HCT116 (cell line): ENCODE results near the gene PCDHGB5. TPM values are rescaled to one million over a fixed set of nuclear protein-coding genes. Genes with fewer than 3 reads are reported as not detected.
"Not testable (repeated sequence)": the region's sequence is repeated elsewhere in the genome, so short reads cannot be mapped to it uniquely, and the experiment has no call there.

Experiments
- ATAC-seq: fragments of 200-7000 bp; cut with Tn5 transposase; 2 replicates; pipeline ENCODE4 v1.9.1; 2020; ENCODE audit warnings: mild to moderate bottlenecking, moderate library complexity
- Bru-seq: library from RNA; stranded (reverse); fragments of 400-500 nt; gene quantifications from one replicate; lab custom pipeline; 2021; lab: Mats Ljungman, UMichigan
- BruChase-seq, 2 experiments: library from RNA; stranded (reverse); fragments of 400-500 nt; gene quantifications; one replicate each; lab custom pipeline; 2021; lab: Mats Ljungman, UMichigan
- BruUV-seq: library from RNA; stranded (reverse); fragments of 400-500 nt; replicated peaks from 2 replicates; lab custom pipeline; 2021; lab: Mats Ljungman, UMichigan
- CTCF ChIA-PET: fragments of 300-600 bp; sonication (Branson Sonifier 250); formaldehyde crosslinking; loops from one replicate; lab custom pipeline; 2021; ENCODE audit warnings: antibody characterized with exemption; lab: Charles Lee
- POLR2A ChIA-PET: fragments of 300-600, 350-600 bp; sonication (Branson Sonifier 250); formaldehyde crosslinking; loops from one replicate; lab custom pipeline; 2021; ENCODE audit warnings: antibody characterized with exemption; lab: Charles Lee
- RAD21 ChIA-PET, 2 experiments: fragments of 300-600 bp; sonication (Branson Sonifier 250); formaldehyde crosslinking; loops; one replicate each; lab custom pipeline; 2023; ENCODE audit warnings: low total read pairs in 2 of 2; ENCODE audit not compliant: uncharacterized antibody in 2 of 2, unreplicated experiment in 2 of 2, low non-redundant PET in 1 of 2; lab: Charles Lee
- DNase-seq: peaks from one replicate; pipeline ENCODE4 v3.0.0-alpha.2; 2010; ENCODE audit warnings: low read depth, low spot score
- H2AFZ ChIP-seq: fragments of 200-600 bp; shearing (Covaris generic), sonication (generic); 2 replicates; pipeline ENCODE4 v1.6.1; 2017; ENCODE audit warnings: low read depth, mixed run types, mixed read lengths, antibody characterized with exemption, low read length; ENCODE audit not compliant: poor library complexity, severe bottlenecking
- H3K27ac ChIP-seq: 2 replicates; pipeline ENCODE4 v1.5.1; 2012; ENCODE audit warnings: low read depth, low read length
- H3K27me3 ChIP-seq: fragments of 200-600 bp; sonication (generic); 2 replicates; pipeline ENCODE4 v1.6.1; 2016; ENCODE audit warnings: mixed run types, low read length, mixed read lengths; ENCODE audit not compliant: insufficient read depth
- H3K36me3 ChIP-seq, 2 experiments: fragments of 200-500 bp in 1 of 2; fragments of 200-600 bp in 1 of 2; sonication (Bioruptor generic) in 1 of 2; sonication (generic) in 1 of 2; 2 replicates each; pipeline versions ENCODE4 v1.5.1 to v1.6.1; 2014 to 2016; ENCODE audit warnings: low read length in 2 of 2, inconsistent platforms in 1 of 2, mixed read lengths in 1 of 2, mixed run types in 1 of 2; ENCODE audit not compliant: insufficient read depth in 2 of 2, control insufficient read depth in 1 of 2
- H3K4me1 ChIP-seq, 2 experiments: fragments of 200-600 bp in 1 of 2; sonication (generic) in 1 of 2; 2 replicates each; pipeline versions ENCODE4 v1.5.1 to v1.6.1; 2012 to 2017; ENCODE audit warnings: low read length in 2 of 2, inconsistent platforms in 1 of 2, mild to moderate bottlenecking in 1 of 2, mixed read lengths in 1 of 2, mixed run types in 1 of 2, moderate library complexity in 1 of 2; ENCODE audit not compliant: insufficient read depth in 2 of 2, control insufficient read depth in 1 of 2
- H3K4me2 ChIP-seq: fragments of 200-600 bp; sonication (generic); 2 replicates; pipeline ENCODE4 v1.6.1; 2017; ENCODE audit warnings: mixed run types, low read length, mixed read lengths
- H3K4me3 ChIP-seq, 2 experiments: fragments of 200-600 bp in 1 of 2; sonication (generic) in 1 of 2; replicated peaks in 1 of 2; 2 replicates each; pipeline ENCODE4 v1.5.1; 2011 to 2016; ENCODE audit warnings: low read length in 2 of 2, control low read depth in 1 of 2, low read depth in 1 of 2, mild to moderate bottlenecking in 1 of 2, mixed read lengths in 1 of 2, mixed run types in 1 of 2
- H3K79me2 ChIP-seq: fragments of 200-600 bp; sonication (generic); 2 replicates; pipeline ENCODE4 v1.6.1; 2017; ENCODE audit warnings: mild to moderate bottlenecking, mixed run types, low read length, moderate library complexity, mixed read lengths; ENCODE audit not compliant: insufficient read depth
- H3K9ac ChIP-seq: fragments of 200-600 bp; sonication (generic); 2 replicates; pipeline ENCODE4 v1.6.1; 2016; ENCODE audit warnings: low read length, mixed read lengths
- H3K9me2 ChIP-seq: fragments of 200-600 bp; sonication (generic), shearing (Covaris generic); 2 replicates; pipeline ENCODE4 v1.6.1; 2017; ENCODE audit warnings: mixed run types, mild to moderate bottlenecking, moderate library complexity; ENCODE audit not compliant: insufficient read depth
- H3K9me3 ChIP-seq, 2 experiments: fragments of 200-500 bp in 1 of 2; fragments of 200-600 bp in 1 of 2; sonication (Bioruptor generic) in 1 of 2; sonication (generic) in 1 of 2; 2 replicates each; pipeline ENCODE4 v1.6.1; 2014 to 2017; ENCODE audit warnings: low read length in 2 of 2, mixed read lengths in 2 of 2, inconsistent platforms in 1 of 2, low read depth in 1 of 2, mild to moderate bottlenecking in 1 of 2, mixed run types in 1 of 2, moderate library complexity in 1 of 2; ENCODE audit not compliant: control insufficient read depth in 1 of 2, insufficient read depth in 1 of 2
- H4K20me1 ChIP-seq: fragments of 200-600 bp; sonication (generic), shearing (Covaris generic); 2 replicates; pipeline ENCODE4 v1.6.1; 2017; ENCODE audit warnings: mixed run types, mild to moderate bottlenecking, moderate library complexity; ENCODE audit not compliant: insufficient read depth
- ATF3 ChIP-seq: IDR thresholded peaks from 2 replicates; pipeline ENCODE4 v1.6.1; 2012
- CTCF ChIP-seq, 3 experiments: fragments of 200-600 bp in 1 of 3; sonication (generic) in 1 of 3; IDR thresholded peaks in 2 of 3; conservative IDR thresholded peaks in 1 of 3; 2 replicates each; pipeline ENCODE4 v1.5.1; 2012 to 2017; ENCODE audit warnings: low read depth in 2 of 3, low read length in 2 of 3, antibody characterized with exemption in 1 of 3, borderline replicate concordance in 1 of 3, control low read depth in 1 of 3, mild to moderate bottlenecking in 1 of 3, mixed read lengths in 1 of 3, mixed run types in 1 of 3, moderate library complexity in 1 of 3; ENCODE audit not compliant: insufficient read depth in 1 of 3
- FOSL1 ChIP-seq: IDR thresholded peaks from 2 replicates; pipeline ENCODE4 v1.6.1; 2012; ENCODE audit warnings: low read depth
- JUND ChIP-seq: IDR thresholded peaks from 2 replicates; pipeline ENCODE4 v1.6.1; 2012
- RAD21 ChIP-seq: IDR thresholded peaks from 2 replicates; pipeline ENCODE4 v1.6.1; 2012; ENCODE audit warnings: low read depth, mild to moderate bottlenecking
- SP1 ChIP-seq: IDR thresholded peaks from 2 replicates; pipeline ENCODE4 v1.6.1; 2012; ENCODE audit warnings: low read depth
- ZNF274 ChIP-seq: fragments of 200-500 bp; sonication (Bioruptor generic); IDR thresholded peaks from 2 replicates; pipeline ENCODE4 v1.6.1; 2014; ENCODE audit warnings: mild to moderate bottlenecking, low read depth, low read length, inconsistent platforms
- intact Hi-C: fragments of 100-400 bp; cut with micrococcal nuclease; formaldehyde crosslinking; loops from 2 replicates; pipeline ENCODE4 v1.10.0; 2022
- long read RNA-seq: library from polyadenylated mRNA; unstranded; transcript quantifications from one replicate; pipeline ENCODE4 v2.0.0, GENCODE V29; 2021; ENCODE audit not compliant: unreplicated experiment
- polyA plus RNA-seq: library from polyadenylated mRNA; unstranded; fragments of >200 nt; gene quantifications from 2 replicates; pipeline ENCODE4 v1.2.1, GENCODE V29; 2012; ENCODE audit warnings: missing spikeins
- total RNA-seq: library from RNA; stranded (reverse); gene quantifications from one replicate; pipeline ENCODE4 v1.2.1, GENCODE V29; 2021; ENCODE audit not compliant: unreplicated experiment

Gene PCDHGB5
- total RNA-seq (0.15 TPM), Bru-seq, nascent RNA (percentile 26 among the genes with signal in this experiment), BruChase-seq, experiment 1, labeled RNA remaining after a 6-hour chase (percentile 27 among the genes with signal in this experiment), BruChase-seq, experiment 2, labeled RNA remaining after a 2-hour chase (percentile 28 among the genes with signal in this experiment)
- not detected in 2 replicates for polyA plus RNA-seq
- long read RNA-seq = 0 reads

- intact Hi-C loops, H3K4me2 ChIP-seq, H3K4me1 ChIP-seq, BruUV-seq, H4K20me1 ChIP-seq, RAD21 ChIA-PET, POLR2A ChIA-PET, ATAC-seq, H3K27me3 ChIP-seq, H3K9me2 ChIP-seq, H3K4me3 ChIP-seq, H3K79me2 ChIP-seq, H3K9me3 ChIP-seq, H3K9ac ChIP-seq, H2AFZ ChIP-seq, H3K27ac ChIP-seq, H3K36me3 ChIP-seq, DNase-seq: not testable (repeated sequence)
- CTCF ChIA-PET = interaction anchor here (1.3 kb wide), 1 partner anchor 15 kb away, joined by 4 read pairs; the partner anchor contains the start of gene PCDHGA10
Observed at GRCh38 chr5:141397756-141398551, at the start of gene PCDHGB5. PCDHGB5 (plus strand) TSS chr5:141397947; CDS start chr5:141398128, 181 bp downstream.

GRCh38 chr5:141349917-141350619 is 47.7 kb upstream of the PCDHGB5 start, which contains the start of gene PCDHGB1:
PCDHGB1 (plus strand) TSS chr5:141350099; CDS start chr5:141350261, 162 bp downstream.
- Histone ChIP-seq H3K4me2 (no peak within 1 kb of the TSS), H4K20me1 (no peaks in the 10 kb centered on the region), H3K4me3 (no peak within 1 kb of the TSS), H3K27ac (no peak within 1 kb of the TSS), H3K9ac (no peak within 1 kb of the TSS), H3K79me2 (no peaks in the 10 kb centered on the region), H3K27me3 (no peaks in the 10 kb centered on the region), H3K36me3 (no peaks in the 10 kb centered on the region), H2AFZ (no peak within 1 kb of the TSS), H3K4me1 (no peaks in the 10 kb centered on the region), H3K9me3 (no peaks in the 10 kb centered on the region; a peak in 1 of 4 replicates), H3K9me2 (no peaks in the 10 kb centered on the region)
- RAD21 ChIA-PET = no interaction called here
- intact Hi-C loops = no loop called here
- BruUV-seq = no TSS peak
- POLR2A ChIA-PET = no interaction called here
- DNase-seq (no peak), ATAC-seq (peak; percentile 49)
- TF ChIP-seq ZNF274 = no peak
- TF ChIP-seq CTCF (IDR thresholded peaks at IDR 0.05 in 2 of 3, conservative IDR thresholded peaks at IDR 0.05 in 1 of 3; ENCODE audit: borderline replicate concordance in 1 of 3, insufficient read depth in 1 of 3, low read depth in 2 of 3, low read length in 2 of 3) = peak; percentile 29 to 42 (median 40); a peak in 5 of 6 replicates
- TF ChIP-seq JUND = no peak
- no peak for TF ChIP-seq ATF3
- TF ChIP-seq FOSL1 = no peak
- TF ChIP-seq SP1 = no peak
- peak; percentile 43 for TF ChIP-seq RAD21
- CTCF ChIA-PET = interaction anchor here (0.6 to 1.5 kb wide), 3 partner anchors 8 to 217 kb away, joined by 3 to 4 read pairs (median 4); partner anchors contain the start of gene TAF7
